Spinal cord (tissue), 4 donors: ENCODE measurements around the gene KRTAP5-3. TPM values are rescaled to one million over a fixed set of nuclear protein-coding genes. Genes with fewer than 3 reads are reported as not detected.

Experiments
- polyA plus RNA-seq, 2 donors: library from polyadenylated mRNA; unstranded; fragments of 120-200 nt; gene quantifications; one replicate each; pipeline ENCODE4 v1.2.1, GENCODE V29; 2013; ENCODE audit not compliant: insufficient read length in 2 of 2
- total RNA-seq, 2 donors: library from RNA; depleted of rRNA in 1 of 2; stranded (reverse); fragments of 120-200 nt in 1 of 2; fragments of >200 nt in 1 of 2; gene quantifications; one replicate each; pipeline versions ENCODE4 v1.2.3 to v1.2.4, GENCODE V29; 2013 to 2014

KRTAP5-3 gene
- total and polyA plus RNA-seq, 4 donors = not detected

Other genes with a start within 250 kb of the KRTAP5-3 start
- 10 to 100 TPM; 14.1 to 18.7 TPM for gene BRSK2, start 218.5 kb downstream of the KRTAP5-3 start, total RNA-seq
- 100 to 1,000 TPM in 1 of 2 donors, 10 to 100 TPM in 1; 95.0 to 106 TPM for gene BRSK2, start 218.5 kb downstream of the KRTAP5-3 start, polyA plus RNA-seq
- 10 to 100 TPM; 16.0 to 36.3 TPM for gene MOB2, start 121.7 kb downstream of the KRTAP5-3 start, total RNA-seq
- 10 to 100 TPM; 31.1 to 36.4 TPM for gene MOB2, start 121.7 kb downstream of the KRTAP5-3 start, polyA plus RNA-seq
- 1 to 10 TPM; 2.9 to 5.6 TPM for gene DUSP8, start 36.2 kb downstream of the KRTAP5-3 start, total RNA-seq
- gene DUSP8, start 36.2 kb downstream of the KRTAP5-3 start, polyA plus RNA-seq = 10 to 100 TPM; 70.7 to 86.2 TPM
- not detected for gene KRTAP5-1, start 23.2 kb downstream of the KRTAP5-3 start, total RNA-seq
- 1 to 10 TPM; 2.1 to 5.7 TPM for gene KRTAP5-1, start 23.2 kb downstream of the KRTAP5-3 start, polyA plus RNA-seq
- gene KRTAP5-2, start 10.2 kb downstream of the KRTAP5-3 start, total RNA-seq = not detected
- gene KRTAP5-2, start 10.2 kb downstream of the KRTAP5-3 start, polyA plus RNA-seq = under 1 TPM in 1 of 2 donors, not detected in 1; 0.50 TPM
- gene KRTAP5-4, start 13.7 kb upstream of the KRTAP5-3 start, total RNA-seq = not detected
- under 1 TPM in 1 of 2 donors, not detected in 1; 0.32 TPM for gene KRTAP5-4, start 13.7 kb upstream of the KRTAP5-3 start, polyA plus RNA-seq
- not detected for gene KRTAP5-5, start 21.3 kb upstream of the KRTAP5-3 start, total RNA-seq
- gene KRTAP5-5, start 21.3 kb upstream of the KRTAP5-3 start, polyA plus RNA-seq = not detected
- gene KRTAP5-6, start 88.7 kb upstream of the KRTAP5-3 start, total RNA-seq = not detected
- not detected for gene KRTAP5-6, start 88.7 kb upstream of the KRTAP5-3 start, polyA plus RNA-seq
- gene IFITM10, start 142.1 kb upstream of the KRTAP5-3 start, total RNA-seq = 1 to 10 TPM; 3.4 to 5.9 TPM
- 10 to 100 TPM; 11.3 to 15.8 TPM for gene IFITM10, start 142.1 kb upstream of the KRTAP5-3 start, polyA plus RNA-seq
- 100 to 1,000 TPM; 160 to 170 TPM for gene CTSD, start 155.5 kb upstream of the KRTAP5-3 start, total RNA-seq
- gene CTSD, start 155.5 kb upstream of the KRTAP5-3 start, polyA plus RNA-seq = 100 to 1,000 TPM; 220 to 241 TPM
- gene SYT8, start 226.5 kb upstream of the KRTAP5-3 start, total RNA-seq = under 1 TPM in 1 of 2 donors, not detected in 1; 0.22 TPM
- gene SYT8, start 226.5 kb upstream of the KRTAP5-3 start, polyA plus RNA-seq = under 1 TPM in 1 of 2 donors, not detected in 1; 0.09 TPM
- 1 to 10 TPM in 1 of 2 donors, under 1 TPM in 1; 0.89 to 2.0 TPM for gene TNNI2, start 230.5 kb upstream of the KRTAP5-3 start, total RNA-seq
- 1 to 10 TPM in 1 of 2 donors, under 1 TPM in 1; 0.35 to 9.4 TPM for gene TNNI2, start 230.5 kb upstream of the KRTAP5-3 start, polyA plus RNA-seq
- 10 to 100 TPM in 1 of 2 donors, 1 to 10 TPM in 1; 7.9 to 10.6 TPM for gene LSP1, start 244.6 kb upstream of the KRTAP5-3 start, total RNA-seq
- 1 to 10 TPM; 2.1 to 7.9 TPM for gene LSP1, start 244.6 kb upstream of the KRTAP5-3 start, polyA plus RNA-seq